ENCODE measurements around the gene SPON1. TPM values are rescaled to one million over a fixed set of nuclear protein-coding genes. Genes with fewer than 3 reads are reported as not detected.

Gene SPON1
- total RNA-seq, 1 experiment from 2014 or later: 6.4 TPM

GRCh38 chr11:14026961-14027360, 64.4 kb downstream of the SPON1 start:
- CTCF ChIA-PET: interaction anchor here (0.6 kb wide), 1 partner anchor 193 kb away, joined by 3 read pairs; no protein-coding TSS in a partner anchor
- ATAC-seq: no peak

More at GRCh38 chr11:14026961-14027360, 64.4 kb downstream of the SPON1 start:
- H3K9me3 Mint-ChIP-seq: no peaks in the 10 kb centered on the region
- H3K4me1 Mint-ChIP-seq: peaks cover 20% of the 10 kb centered on the region
- POLR2A ChIA-PET: no interaction called here
- H3K27ac Mint-ChIP-seq: no peak overlapping the region
- no peaks in the 10 kb centered on the region for H3K36me3 Mint-ChIP-seq
- no peak for TF ChIP-seq SMAD3 (CRISPR knock-in tag; IDR thresholded peaks at IDR 0.05; ENCODE audit: borderline replicate concordance)
- no peak for TF ChIP-seq NR1H2 (CRISPR knock-in tag; IDR thresholded peaks at IDR 0.05)
- TF ChIP-seq ATF1 (CRISPR knock-in tag; IDR thresholded peaks at IDR 0.05): no peak
- TF ChIP-seq ETV6 (CRISPR knock-in tag; IDR thresholded peaks at IDR 0.05): no peak
- TF ChIP-seq IRF1 (CRISPR knock-in tag; IDR thresholded peaks at IDR 0.05): no peak
- no peak for TF ChIP-seq ATF2 (CRISPR knock-in tag; IDR thresholded peaks at IDR 0.05; ENCODE audit: borderline replicate concordance, low read depth)
- no peak for TF ChIP-seq JAZF1 (CRISPR knock-in tag; IDR thresholded peaks at IDR 0.05)
- TF ChIP-seq NFATC4 (CRISPR knock-in tag; IDR thresholded peaks at IDR 0.05): no peak
- no peak for TF ChIP-seq NFE2L1 (CRISPR knock-in tag; IDR thresholded peaks at IDR 0.05)
- no peak for TF ChIP-seq SP1 (CRISPR knock-in tag; conservative IDR thresholded peaks at IDR 0.05)
- TF ChIP-seq, protein P1, sequence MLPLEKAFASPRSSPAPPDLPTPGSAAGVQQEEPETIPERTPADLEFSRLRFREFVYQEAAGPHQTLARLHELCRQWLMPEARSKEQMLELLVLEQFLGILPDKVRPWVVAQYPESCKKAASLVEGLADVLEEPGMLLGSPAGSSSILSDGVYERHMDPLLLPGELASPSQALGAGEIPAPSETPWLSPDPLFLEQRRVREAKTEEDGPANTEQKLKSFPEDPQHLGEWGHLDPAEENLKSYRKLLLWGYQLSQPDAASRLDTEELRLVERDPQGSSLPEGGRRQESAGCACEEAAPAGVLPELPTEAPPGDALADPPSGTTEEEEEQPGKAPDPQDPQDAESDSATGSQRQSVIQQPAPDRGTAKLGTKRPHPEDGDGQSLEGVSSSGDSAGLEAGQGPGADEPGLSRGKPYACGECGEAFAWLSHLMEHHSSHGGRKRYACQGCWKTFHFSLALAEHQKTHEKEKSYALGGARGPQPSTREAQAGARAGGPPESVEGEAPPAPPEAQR (CRISPR knock-in tag; IDR thresholded peaks at IDR 0.05): no peak
- no peak for TF ChIP-seq GABPB1 (CRISPR knock-in tag; IDR thresholded peaks at IDR 0.05)
- TF ChIP-seq FOXK1 (CRISPR knock-in tag; IDR thresholded peaks at IDR 0.05): no peak
- TF ChIP-seq, protein P2, sequence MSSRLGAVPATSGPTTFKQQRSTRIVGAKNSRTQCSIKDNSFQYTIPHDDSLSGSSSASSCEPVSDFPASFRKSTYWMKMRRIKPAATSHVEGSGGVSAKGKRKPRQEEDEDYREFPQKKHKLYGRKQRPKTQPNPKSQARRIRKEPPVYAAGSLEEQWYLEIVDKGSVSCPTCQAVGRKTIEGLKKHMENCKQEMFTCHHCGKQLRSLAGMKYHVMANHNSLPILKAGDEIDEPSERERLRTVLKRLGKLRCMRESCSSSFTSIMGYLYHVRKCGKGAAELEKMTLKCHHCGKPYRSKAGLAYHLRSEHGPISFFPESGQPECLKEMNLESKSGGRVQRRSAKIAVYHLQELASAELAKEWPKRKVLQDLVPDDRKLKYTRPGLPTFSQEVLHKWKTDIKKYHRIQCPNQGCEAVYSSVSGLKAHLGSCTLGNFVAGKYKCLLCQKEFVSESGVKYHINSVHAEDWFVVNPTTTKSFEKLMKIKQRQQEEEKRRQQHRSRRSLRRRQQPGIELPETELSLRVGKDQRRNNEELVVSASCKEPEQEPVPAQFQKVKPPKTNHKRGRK (CRISPR knock-in tag; IDR thresholded peaks at IDR 0.05; ENCODE audit: borderline replicate concordance): no peak
- TF ChIP-seq, protein P3, sequence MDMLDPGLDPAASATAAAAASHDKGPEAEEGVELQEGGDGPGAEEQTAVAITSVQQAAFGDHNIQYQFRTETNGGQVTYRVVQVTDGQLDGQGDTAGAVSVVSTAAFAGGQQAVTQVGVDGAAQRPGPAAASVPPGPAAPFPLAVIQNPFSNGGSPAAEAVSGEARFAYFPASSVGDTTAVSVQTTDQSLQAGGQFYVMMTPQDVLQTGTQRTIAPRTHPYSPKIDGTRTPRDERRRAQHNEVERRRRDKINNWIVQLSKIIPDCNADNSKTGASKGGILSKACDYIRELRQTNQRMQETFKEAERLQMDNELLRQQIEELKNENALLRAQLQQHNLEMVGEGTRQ (CRISPR knock-in tag; IDR thresholded peaks at IDR 0.05): no peak
- TF ChIP-seq, protein P4, sequence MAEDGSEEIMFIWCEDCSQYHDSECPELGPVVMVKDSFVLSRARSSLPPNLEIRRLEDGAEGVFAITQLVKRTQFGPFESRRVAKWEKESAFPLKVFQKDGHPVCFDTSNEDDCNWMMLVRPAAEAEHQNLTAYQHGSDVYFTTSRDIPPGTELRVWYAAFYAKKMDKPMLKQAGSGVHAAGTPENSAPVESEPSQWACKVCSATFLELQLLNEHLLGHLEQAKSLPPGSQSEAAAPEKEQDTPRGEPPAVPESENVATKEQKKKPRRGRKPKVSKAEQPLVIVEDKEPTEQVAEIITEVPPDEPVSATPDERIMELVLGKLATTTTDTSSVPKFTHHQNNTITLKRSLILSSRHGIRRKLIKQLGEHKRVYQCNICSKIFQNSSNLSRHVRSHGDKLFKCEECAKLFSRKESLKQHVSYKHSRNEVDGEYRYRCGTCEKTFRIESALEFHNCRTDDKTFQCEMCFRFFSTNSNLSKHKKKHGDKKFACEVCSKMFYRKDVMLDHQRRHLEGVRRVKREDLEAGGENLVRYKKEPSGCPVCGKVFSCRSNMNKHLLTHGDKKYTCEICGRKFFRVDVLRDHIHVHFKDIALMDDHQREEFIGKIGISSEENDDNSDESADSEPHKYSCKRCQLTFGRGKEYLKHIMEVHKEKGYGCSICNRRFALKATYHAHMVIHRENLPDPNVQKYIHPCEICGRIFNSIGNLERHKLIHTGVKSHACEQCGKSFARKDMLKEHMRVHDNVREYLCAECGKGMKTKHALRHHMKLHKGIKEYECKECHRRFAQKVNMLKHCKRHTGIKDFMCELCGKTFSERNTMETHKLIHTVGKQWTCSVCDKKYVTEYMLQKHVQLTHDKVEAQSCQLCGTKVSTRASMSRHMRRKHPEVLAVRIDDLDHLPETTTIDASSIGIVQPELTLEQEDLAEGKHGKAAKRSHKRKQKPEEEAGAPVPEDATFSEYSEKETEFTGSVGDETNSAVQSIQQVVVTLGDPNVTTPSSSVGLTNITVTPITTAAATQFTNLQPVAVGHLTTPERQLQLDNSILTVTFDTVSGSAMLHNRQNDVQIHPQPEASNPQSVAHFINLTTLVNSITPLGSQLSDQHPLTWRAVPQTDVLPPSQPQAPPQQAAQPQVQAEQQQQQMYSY (CRISPR knock-in tag; IDR thresholded peaks at IDR 0.05): no peak
- DNase-seq (ENCODE audit: low spot score): no peak
- no peak overlapping the region for H3K4me3 Mint-ChIP-seq
- H3K27me3 Mint-ChIP-seq (ENCODE audit: low read depth): peaks cover 2% of the 10 kb centered on the region
